CD4-positive, alpha-beta memory T cell (primary cell): Measurements from ENCODE around the gene ALPI. TPM values are rescaled to one million over a fixed set of nuclear protein-coding genes. Genes with fewer than 3 reads are reported as not detected.

Experiments
- CTCF ChIA-PET: fragments of 350-600 bp; sonication (Branson Sonifier 250); formaldehyde crosslinking; loops from one replicate; lab custom pipeline; 2021; ENCODE audit warnings: inconsistent platforms; ENCODE audit not compliant: partially characterized antibody; lab: Charles Lee
- POLR2A ChIA-PET: fragments of 350-600 bp; sonication (Branson Sonifier 250); formaldehyde crosslinking; loops from one replicate; lab custom pipeline; 2021; ENCODE audit not compliant: partially characterized antibody; lab: Charles Lee
- DNase-seq, 5 donors: peaks; one replicate each; pipeline versions ENCODE4 v3.0.0 to v3.0.0-alpha.2; 2020 to 2022; ENCODE audit warnings: mixed read lengths in 1 of 5
- H3K27ac ChIP-seq: one replicate; pipeline ENCODE4 v1.7.0; 2013; ENCODE audit warnings: low read depth, low read length
- H3K27me3 ChIP-seq: 2 replicates; pipeline ENCODE4 v1.7.0; 2013; ENCODE audit warnings: mild to moderate bottlenecking, low read length, moderate library complexity; ENCODE audit not compliant: insufficient read depth
- H3K36me3 ChIP-seq: 2 replicates; pipeline ENCODE4 v1.7.0; 2013; ENCODE audit warnings: mild to moderate bottlenecking, low read length, moderate library complexity; ENCODE audit not compliant: insufficient read depth
- H3K4me1 ChIP-seq: 2 replicates; pipeline ENCODE4 v1.7.0; 2013; ENCODE audit warnings: mild to moderate bottlenecking, low read length, moderate library complexity; ENCODE audit not compliant: insufficient read depth
- H3K4me3 ChIP-seq, 2 donors: one replicate each; pipeline ENCODE4 v1.7.0; 2013; ENCODE audit warnings: low read length in 2 of 2, mild to moderate bottlenecking in 1 of 2
- H3K9me3 ChIP-seq, 2 donors: one replicate each; pipeline ENCODE4 v1.7.0; 2013; ENCODE audit warnings: low read length in 2 of 2, control low read depth in 1 of 2; ENCODE audit not compliant: control insufficient read depth in 1 of 2
- H3K27ac Mint-ChIP-seq, 7 donors: one replicate each; pipeline ENCODE4 v1.8.0; 2020 to 2021; ENCODE audit warnings: mixed read lengths in 7 of 7, mild to moderate bottlenecking in 6 of 7, inconsistent platforms in 3 of 7, moderate library complexity in 3 of 7
- H3K27me3 Mint-ChIP-seq, 2 donors: one replicate each; pipeline ENCODE4 v1.8.0; 2020 to 2021; ENCODE audit warnings: mixed read lengths in 2 of 2
- H3K36me3 Mint-ChIP-seq, 2 donors: one replicate each; pipeline ENCODE4 v1.8.0; 2020 to 2021; ENCODE audit warnings: mixed read lengths in 2 of 2, inconsistent platforms in 1 of 2, mild to moderate bottlenecking in 1 of 2
- H3K4me1 Mint-ChIP-seq, 4 donors: one replicate each; pipeline ENCODE4 v1.8.0; 2020 to 2021; ENCODE audit warnings: mixed read lengths in 4 of 4, mild to moderate bottlenecking in 1 of 4
- H3K4me3 Mint-ChIP-seq, 8 donors: one replicate each; pipeline ENCODE4 v1.8.0; 2020 to 2021; ENCODE audit warnings: mixed read lengths in 8 of 8, mild to moderate bottlenecking in 7 of 8, moderate library complexity in 6 of 8, inconsistent platforms in 3 of 8
- H3K9me3 Mint-ChIP-seq, 8 donors: one replicate each; pipeline ENCODE4 v1.8.0; 2020 to 2021; ENCODE audit warnings: mixed read lengths in 8 of 8, mild to moderate bottlenecking in 5 of 8, inconsistent platforms in 3 of 8, moderate library complexity in 1 of 8
- intact Hi-C: fragments of 100-400 bp; cut with micrococcal nuclease; formaldehyde crosslinking; loops from one replicate; pipeline ENCODE4 v1.15.1; 2023
- polyA plus RNA-seq, 2 donors: library from polyadenylated mRNA; unstranded; fragments of 300-500 nt; fragmentation: Illumina TruSeq; gene quantifications; one replicate each; pipeline ENCODE4 v1.2.3, GENCODE V29; 2021
- total RNA-seq, 2 experiments: library from RNA; stranded (reverse); gene quantifications; one replicate each; pipeline ENCODE4 v1.2.3, GENCODE V29; 2021

Gene ALPI
- total and polyA plus RNA-seq, 4 experiments from 2014 or later = not detected

DNA sequence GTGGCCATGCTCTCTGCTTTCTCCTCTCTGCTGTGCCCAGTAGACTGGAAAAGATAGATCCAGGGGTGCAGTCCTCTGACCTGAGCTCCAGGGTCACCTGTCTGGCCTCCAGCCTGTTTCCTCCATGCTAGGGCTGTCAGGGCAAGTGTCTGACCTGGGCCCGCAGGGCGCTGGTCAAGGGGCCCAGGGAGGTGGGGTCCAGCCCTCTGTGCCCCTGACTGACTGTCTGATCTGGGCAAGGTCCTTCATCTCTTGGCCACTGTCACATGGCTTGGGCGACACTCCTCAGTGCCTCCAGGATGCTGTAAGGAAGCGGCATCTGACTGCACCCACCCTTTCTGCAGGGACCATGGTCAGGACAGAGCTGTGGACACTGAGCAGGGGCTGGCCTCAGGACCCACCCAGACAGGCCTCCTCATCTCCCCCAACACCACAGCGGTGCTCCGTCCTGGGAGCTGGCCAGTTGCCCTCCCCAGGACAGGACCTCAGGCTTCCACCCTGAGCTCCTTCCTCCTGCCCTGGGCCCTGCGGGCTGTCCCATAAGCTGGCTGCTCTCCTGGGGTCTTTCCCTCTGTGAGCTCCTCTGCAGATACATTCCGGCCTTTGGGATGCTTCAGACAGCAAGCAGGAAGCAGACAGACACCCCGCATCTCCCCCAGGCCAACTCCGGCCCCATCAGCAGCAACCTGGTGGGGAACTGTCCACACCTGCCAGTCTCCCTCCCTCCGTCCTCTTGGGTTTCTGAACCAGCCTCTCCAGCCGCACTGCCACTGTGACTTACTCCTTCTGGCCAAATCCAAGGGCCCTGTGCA lies 21.2 kb upstream of the ALPI start:
- Histone ChIP-seq H3K4me1 (no peaks in the 10 kb centered on the region), H3K27ac (no peak overlapping the region), H3K9me3 (no peaks in the 10 kb centered on the region), H3K36me3 (no peaks in the 10 kb centered on the region), H3K4me3 (no peak overlapping the region), H3K27me3 (no peaks in the 10 kb centered on the region)
- Mint-ChIP-seq H3K27ac (no peak overlapping the region), H3K36me3 (no peaks in the 10 kb centered on the region), H3K27me3 (peaks cover 0 to 3% of the 10 kb centered on the region in 2 donors), H3K9me3 (peaks cover 0 to 1% (median 0%) of the 10 kb centered on the region in 8 donors), H3K4me1 (peaks cover 0 to 2% (median under 1%) of the 10 kb centered on the region in 4 donors), H3K4me3 (no peak overlapping the region)
- intact Hi-C loops = no loop called here
- ChIA-PET POLR2A (no interaction called here), CTCF (interaction anchor here (1.3 to 1.7 kb wide), 2 partner anchors 20 to 584 kb away, joined by 3 to 4 read pairs; no protein-coding TSS in a partner anchor)
- no peak for DNase-seq

DNA sequence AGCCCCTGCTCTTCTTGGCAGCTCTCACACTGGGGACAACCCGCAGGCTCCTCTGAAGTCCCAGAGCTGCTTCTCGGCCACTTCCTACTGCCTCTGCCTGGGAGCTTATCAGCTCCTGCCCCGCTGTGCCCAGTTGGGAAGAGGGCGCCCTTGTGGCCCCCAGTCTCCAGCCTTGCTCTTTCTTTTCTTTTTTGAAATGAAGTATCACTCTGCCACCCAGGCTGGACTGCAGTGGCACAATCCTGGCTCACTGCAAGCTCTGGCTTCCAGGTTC lies 20.6 kb upstream of the ALPI start:
- peaks cover 2 to 4% (median 2%) of the 10 kb centered on the region in 4 donors for H3K4me1 Mint-ChIP-seq
- H3K36me3 Mint-ChIP-seq = no peaks in the 10 kb centered on the region
- Histone ChIP-seq H3K27ac (no peak overlapping the region), H3K4me3 (no peak overlapping the region), H3K36me3 (no peaks in the 10 kb centered on the region), H3K27me3 (no peaks in the 10 kb centered on the region), H3K4me1 (no peaks in the 10 kb centered on the region), H3K9me3 (no peaks in the 10 kb centered on the region)
- no peak for DNase-seq
- no peak overlapping the region for H3K4me3 Mint-ChIP-seq
- intact Hi-C loops = no loop called here
- H3K27ac Mint-ChIP-seq = no peak overlapping the region
- peaks cover under 1 to 3% of the 10 kb centered on the region in 2 donors for H3K27me3 Mint-ChIP-seq
- ChIA-PET CTCF (interaction anchor here (1.2 to 1.7 kb wide), 3 partner anchors 19 to 585 kb away, joined by 3 to 4 read pairs (median 4); no protein-coding TSS in a partner anchor), POLR2A (no interaction called here)
- peaks cover 0 to 1% (median 0%) of the 10 kb centered on the region in 8 donors for H3K9me3 Mint-ChIP-seq

DNA sequence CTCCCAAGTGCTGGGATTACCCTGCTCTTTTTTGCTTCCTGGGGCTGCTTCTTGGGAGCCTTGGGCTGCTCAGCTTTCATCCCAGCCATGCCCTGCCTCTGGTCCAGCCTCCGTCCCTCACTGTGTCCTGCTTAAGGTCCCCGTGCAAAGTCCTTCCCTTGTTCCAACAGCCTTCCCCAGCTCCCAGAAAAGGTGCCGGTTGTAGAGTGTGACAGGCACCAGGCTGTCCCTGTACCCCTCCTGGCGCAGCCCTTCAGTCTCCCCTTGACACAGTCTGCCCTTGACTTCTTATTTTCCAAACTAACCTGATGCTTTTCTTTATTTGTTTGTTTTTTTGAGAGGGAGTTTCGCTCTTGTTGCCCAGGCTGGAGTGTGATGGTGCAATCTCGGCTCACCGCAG lies 20.1 kb upstream of the ALPI start:
- intact Hi-C loops = no loop called here
- H3K9me3 ChIP-seq = no peaks in the 10 kb centered on the region
- Mint-ChIP-seq H3K4me1 (peaks cover 2 to 6% (median 3%) of the 10 kb centered on the region in 4 donors), H3K4me3 (no peak overlapping the region), H3K9me3 (peaks cover 0 to 1% (median 0%) of the 10 kb centered on the region in 8 donors), H3K27ac (no peak overlapping the region), H3K27me3 (peaks cover 3% of the 10 kb centered on the region in 2 donors), H3K36me3 (no peaks in the 10 kb centered on the region)
- no peak overlapping the region for H3K27ac ChIP-seq
- no peaks in the 10 kb centered on the region for H3K4me1 ChIP-seq
- H3K4me3 ChIP-seq = no peak overlapping the region
- DNase-seq = no peak
- no peaks in the 10 kb centered on the region for H3K36me3 ChIP-seq
- CTCF ChIA-PET = interaction anchor here (1.2 to 2.1 kb wide), 4 partner anchors 11 to 585 kb away, joined by 3 to 5 read pairs (median 4); no protein-coding TSS in a partner anchor
- H3K27me3 ChIP-seq = no peaks in the 10 kb centered on the region
- POLR2A ChIA-PET = no interaction called here

DNA sequence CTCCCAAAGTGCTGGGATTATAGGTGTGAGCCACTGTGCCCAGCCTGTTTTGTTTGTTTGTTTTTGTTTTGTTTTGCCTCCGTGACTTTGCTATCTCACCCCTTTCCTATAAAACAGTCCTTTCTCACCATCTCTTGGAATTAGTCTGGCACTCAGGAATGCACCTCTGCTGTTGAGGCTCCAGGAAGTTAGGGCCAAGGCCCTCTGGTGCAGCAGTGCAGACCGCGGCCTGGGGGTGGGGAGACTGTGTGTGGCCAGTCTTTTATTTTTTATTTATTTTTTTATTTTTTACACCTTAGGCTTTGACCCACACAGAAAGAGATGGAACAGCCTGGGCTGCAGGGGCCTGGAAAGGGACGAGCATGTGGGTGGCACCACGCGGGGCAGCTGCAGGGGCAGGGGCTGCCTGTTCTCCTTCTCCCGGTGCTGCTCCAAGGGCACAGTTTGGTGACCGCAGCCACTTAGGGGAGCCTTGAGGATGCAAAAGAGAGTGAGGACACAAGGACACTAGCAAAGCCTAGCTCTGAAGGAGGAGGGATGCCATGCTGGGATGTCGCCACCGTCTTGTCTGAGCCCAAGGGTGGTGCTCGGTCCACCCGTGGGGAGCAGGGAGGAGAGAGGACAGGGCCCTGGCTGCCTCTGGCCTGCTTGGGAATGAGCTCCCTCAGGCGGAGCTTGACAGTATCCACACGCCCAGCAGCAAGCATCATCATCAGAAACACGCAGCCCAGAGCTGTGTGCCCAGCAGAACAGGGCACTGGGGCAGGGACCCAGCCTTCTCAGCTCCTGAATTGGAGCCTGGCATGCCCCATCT lies 19.4 kb upstream of the ALPI start:
- H3K36me3 Mint-ChIP-seq = no peaks in the 10 kb centered on the region
- H3K27me3 ChIP-seq = no peaks in the 10 kb centered on the region
- H3K4me3 ChIP-seq = no peak overlapping the region
- H3K4me1 Mint-ChIP-seq = peaks cover 2 to 6% (median 3%) of the 10 kb centered on the region in 4 donors
- POLR2A ChIA-PET = no interaction called here
- no peak overlapping the region for H3K27ac ChIP-seq
- DNase-seq = no peak
- H3K36me3 ChIP-seq = no peaks in the 10 kb centered on the region
- no peaks in the 10 kb centered on the region for H3K9me3 ChIP-seq
- H3K27me3 Mint-ChIP-seq = peaks cover 3% of the 10 kb centered on the region in 2 donors
- H3K4me1 ChIP-seq = no peaks in the 10 kb centered on the region
- intact Hi-C loops = no loop called here
- H3K4me3 Mint-ChIP-seq = no peak overlapping the region
- CTCF ChIA-PET = interaction anchor here (0.7 to 2.1 kb wide), 8 partner anchors 8 to 586 kb away, joined by 3 to 5 read pairs (median 3); no protein-coding TSS in a partner anchor
- H3K9me3 Mint-ChIP-seq = peaks cover 0 to 1% (median 0%) of the 10 kb centered on the region in 8 donors
- peak overlapping the region in 1 of 7 donors; percentile 39 for H3K27ac Mint-ChIP-seq

DNA sequence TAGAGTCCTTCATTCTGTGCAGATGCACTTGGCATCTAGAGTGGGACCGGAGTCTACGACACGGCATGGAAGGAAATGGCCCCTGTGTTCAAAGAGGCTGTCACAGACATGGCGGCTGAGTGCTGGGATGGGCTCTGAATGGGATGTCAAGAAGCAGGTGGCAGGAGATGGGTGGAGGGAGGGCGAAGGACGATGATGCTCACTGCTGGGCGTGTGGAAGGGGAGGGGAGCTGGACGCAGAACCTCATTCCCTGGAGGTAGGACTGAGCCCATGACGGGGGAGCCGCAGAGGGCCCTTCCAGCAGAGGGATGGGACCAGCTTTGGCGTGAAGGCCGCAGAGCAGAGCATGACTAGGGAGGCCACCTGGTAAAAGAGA lies 18.8 kb upstream of the ALPI start:
- Histone ChIP-seq H3K4me1 (no peaks in the 10 kb centered on the region), H3K4me3 (no peak overlapping the region), H3K9me3 (no peaks in the 10 kb centered on the region), H3K27ac (no peak overlapping the region), H3K27me3 (no peaks in the 10 kb centered on the region), H3K36me3 (no peaks in the 10 kb centered on the region)
- CTCF ChIA-PET = interaction anchor here (0.7 to 2.1 kb wide), 7 partner anchors 9 to 536 kb away, joined by 3 to 5 read pairs (median 3); no protein-coding TSS in a partner anchor
- peaks cover 2 to 6% (median 3%) of the 10 kb centered on the region in 4 donors for H3K4me1 Mint-ChIP-seq
- peaks cover 0 to 1% (median 0%) of the 10 kb centered on the region in 8 donors for H3K9me3 Mint-ChIP-seq
- no peaks in the 10 kb centered on the region for H3K36me3 Mint-ChIP-seq
- no peak overlapping the region for H3K4me3 Mint-ChIP-seq
- H3K27ac Mint-ChIP-seq = no peak overlapping the region
- DNase-seq = no peak
- intact Hi-C loops = no loop called here
- peaks cover 3 to 5% of the 10 kb centered on the region in 2 donors for H3K27me3 Mint-ChIP-seq
- POLR2A ChIA-PET = no interaction called here

DNA sequence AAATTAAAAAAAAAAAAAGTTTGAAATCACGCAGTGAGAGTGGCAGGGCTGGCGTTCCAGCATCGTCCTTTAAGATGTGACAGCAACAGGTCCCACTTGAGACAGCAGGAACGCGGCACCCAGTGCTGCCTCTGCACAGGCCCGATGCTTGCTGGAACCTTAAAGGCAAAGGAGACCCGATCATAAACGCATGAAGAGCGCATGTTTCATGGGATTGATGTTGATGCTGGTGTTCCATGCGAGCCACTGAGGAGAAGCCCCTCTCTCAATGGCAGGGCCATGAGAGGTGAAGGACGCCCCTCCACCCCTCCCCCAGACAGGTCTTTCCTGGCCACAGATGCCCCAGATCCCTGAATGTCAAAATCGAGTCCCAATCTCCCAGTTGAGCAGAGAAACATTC lies 17.9 kb upstream of the ALPI start:
- CTCF ChIA-PET = interaction anchor here (2.1 kb wide), 1 partner anchor 9 kb away, joined by 5 read pairs; no protein-coding TSS in a partner anchor

More for the DNA sequence above, 17.9 kb upstream of the ALPI start:
- H3K9me3 Mint-ChIP-seq = peaks cover 0 to 1% (median 0%) of the 10 kb centered on the region in 8 donors
- no peaks in the 10 kb centered on the region for H3K27me3 ChIP-seq
- no peak overlapping the region for H3K27ac ChIP-seq
- H3K9me3 ChIP-seq = no peaks in the 10 kb centered on the region
- H3K36me3 ChIP-seq = no peaks in the 10 kb centered on the region
- no peak for DNase-seq
- no peaks in the 10 kb centered on the region for H3K36me3 Mint-ChIP-seq
- no peak overlapping the region for H3K4me3 ChIP-seq
- POLR2A ChIA-PET = no interaction called here
- no peak overlapping the region for H3K27ac Mint-ChIP-seq
- H3K4me1 Mint-ChIP-seq = peaks cover 2 to 6% (median 3%) of the 10 kb centered on the region in 4 donors
- peaks cover 3 to 5% of the 10 kb centered on the region in 2 donors for H3K27me3 Mint-ChIP-seq
- H3K4me1 ChIP-seq = no peaks in the 10 kb centered on the region
- H3K4me3 Mint-ChIP-seq = no peak overlapping the region
- intact Hi-C loops = no loop called here
